GM19328 (cell line): ENCODE data around the gene ASB7.
"Not testable (repeated sequence)": the region's sequence is repeated elsewhere in the genome, so short reads cannot be mapped to it uniquely, and the experiment has no call there.

Experiments
- ATAC-seq: cut with Tn5 transposase; IDR thresholded peaks from one replicate; pipeline ENCODE4 v1.9.1; 2021; ENCODE audit warnings: mild to moderate bottlenecking, moderate library complexity; ENCODE audit not compliant: unreplicated experiment

Gene ASB7, protein sequence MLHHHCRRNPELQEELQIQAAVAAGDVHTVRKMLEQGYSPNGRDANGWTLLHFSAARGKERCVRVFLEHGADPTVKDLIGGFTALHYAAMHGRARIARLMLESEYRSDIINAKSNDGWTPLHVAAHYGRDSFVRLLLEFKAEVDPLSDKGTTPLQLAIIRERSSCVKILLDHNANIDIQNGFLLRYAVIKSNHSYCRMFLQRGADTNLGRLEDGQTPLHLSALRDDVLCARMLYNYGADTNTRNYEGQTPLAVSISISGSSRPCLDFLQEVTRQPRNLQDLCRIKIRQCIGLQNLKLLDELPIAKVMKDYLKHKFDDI

GRCh38 chr15:100602064-100602822 lies at the start of gene ASB7, which contains the start of gene LINS1:
ASB7 (plus strand) TSS chr15:100602589; CDS start chr15:100612217, 9,628 bp downstream.
LINS1 (minus strand) TSS chr15:100602184; CDS start chr15:100580842, 21,342 bp downstream.
- ATAC-seq, result peak; percentile 88

- no peak for ATAC-seq
Observed at GRCh38 chr15:100553468-100553867, 48.9 kb upstream of the ASB7 start.

DNA sequence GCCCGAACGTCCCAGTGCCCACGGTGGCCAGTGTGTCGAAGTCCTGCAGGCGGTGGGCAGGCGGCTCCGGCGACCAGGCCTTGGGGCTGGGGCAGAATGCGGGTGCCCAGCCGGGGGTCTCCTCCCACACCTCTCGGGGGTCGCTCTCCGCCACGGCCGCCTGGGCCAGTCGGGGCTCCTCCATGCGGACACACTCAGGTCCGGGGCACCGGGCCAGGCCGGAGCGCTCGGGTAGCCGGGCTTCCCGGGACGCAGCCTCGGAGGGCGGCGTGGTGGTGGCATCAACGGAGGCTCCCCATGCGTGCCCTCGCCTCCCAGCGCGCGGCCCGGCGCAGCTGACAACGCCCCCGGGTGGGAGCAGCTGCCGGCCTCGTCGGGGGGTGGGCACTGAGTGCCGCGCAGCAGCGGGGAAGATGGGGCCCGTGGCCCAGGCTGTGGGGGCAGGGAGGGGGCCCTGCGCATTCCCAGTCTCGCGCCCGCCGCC lies 43.6 kb upstream of the ASB7 start:
- ATAC-seq, result no peak

DNA sequence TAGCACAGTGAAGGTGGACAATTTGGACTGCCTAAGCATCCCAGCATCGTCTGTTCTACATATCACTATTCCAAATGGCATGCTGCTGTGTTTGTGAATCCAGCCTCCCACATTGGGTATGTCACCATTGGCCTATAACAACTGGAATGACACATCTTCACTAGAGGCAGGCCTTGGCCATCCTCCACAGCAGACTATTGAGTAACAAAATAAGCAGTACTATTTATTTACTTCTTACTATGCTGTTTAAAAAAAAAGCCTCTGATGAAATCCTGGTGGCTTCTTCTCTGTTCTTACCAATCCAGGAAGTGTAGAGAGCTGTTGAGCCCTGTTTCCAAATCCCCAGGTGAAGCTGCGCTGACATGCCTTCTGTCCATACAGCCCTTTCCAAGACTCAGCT lies 43.1 kb upstream of the ASB7 start:
- no peak for ATAC-seq

GRCh38 chr15:100560323-100560722 lies 42.1 kb upstream of the ASB7 start:
- ATAC-seq, result no peak

GRCh38 chr15:100565591-100565990 lies 36.8 kb upstream of the ASB7 start:
- ATAC-seq, result no peak

DNA sequence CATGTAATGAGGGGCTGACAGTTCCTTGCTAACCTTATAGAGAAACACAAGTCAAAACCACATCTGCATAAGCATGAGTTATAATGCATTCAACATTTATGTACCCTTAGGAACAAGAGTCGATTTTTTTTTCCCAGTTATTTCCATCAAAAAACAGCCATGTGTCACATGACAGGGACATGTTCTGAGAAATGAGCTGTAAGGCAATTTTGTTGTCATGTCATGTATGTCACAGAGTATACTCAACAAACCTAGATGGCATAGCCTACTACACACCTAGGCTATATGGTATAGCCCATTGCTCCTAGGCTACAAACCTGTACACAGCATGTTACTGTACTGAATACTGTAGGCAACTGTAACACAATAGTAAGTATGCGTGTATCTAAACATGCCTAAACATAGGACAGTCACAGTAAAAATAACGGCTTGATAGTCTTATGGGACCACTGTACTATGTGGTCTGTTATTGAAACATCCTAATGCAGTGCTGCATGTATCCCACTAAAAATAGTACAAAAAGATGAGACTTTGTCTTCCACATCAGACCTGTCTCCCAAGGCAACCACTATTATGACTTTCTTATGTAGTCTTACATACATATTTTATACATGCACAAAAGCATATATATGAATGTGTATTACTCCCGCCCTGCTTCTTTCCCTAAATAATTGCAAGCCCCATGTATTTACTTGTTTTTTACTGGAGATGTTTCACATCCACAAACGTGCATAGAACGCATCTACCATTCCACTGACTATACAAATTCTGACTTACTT lies 35.4 kb upstream of the ASB7 start:
- ATAC-seq, result no peak

GRCh38 chr15:100569391-100569790 lies 33.0 kb upstream of the ASB7 start:
- no peak for ATAC-seq

DNA sequence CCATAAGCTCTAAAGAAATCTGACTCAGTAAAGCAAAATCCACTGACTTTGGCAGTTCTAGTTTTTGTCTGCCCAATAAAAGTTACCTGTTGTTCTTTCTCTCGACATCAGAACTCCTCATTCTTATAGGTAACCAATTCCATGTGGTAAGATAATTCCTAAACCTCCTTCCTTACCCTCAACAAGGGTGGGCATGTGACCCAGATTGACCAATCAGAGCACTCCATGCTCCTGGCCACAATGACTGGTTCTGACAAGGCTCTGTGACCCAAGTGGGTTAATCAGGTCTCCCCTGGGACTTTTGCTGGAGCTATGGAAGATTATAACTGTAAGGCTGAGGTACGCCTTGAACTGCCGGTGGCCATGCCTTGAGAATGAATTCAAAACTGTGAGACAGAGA lies 32.1 kb upstream of the ASB7 start:
- no peak for ATAC-seq

DNA sequence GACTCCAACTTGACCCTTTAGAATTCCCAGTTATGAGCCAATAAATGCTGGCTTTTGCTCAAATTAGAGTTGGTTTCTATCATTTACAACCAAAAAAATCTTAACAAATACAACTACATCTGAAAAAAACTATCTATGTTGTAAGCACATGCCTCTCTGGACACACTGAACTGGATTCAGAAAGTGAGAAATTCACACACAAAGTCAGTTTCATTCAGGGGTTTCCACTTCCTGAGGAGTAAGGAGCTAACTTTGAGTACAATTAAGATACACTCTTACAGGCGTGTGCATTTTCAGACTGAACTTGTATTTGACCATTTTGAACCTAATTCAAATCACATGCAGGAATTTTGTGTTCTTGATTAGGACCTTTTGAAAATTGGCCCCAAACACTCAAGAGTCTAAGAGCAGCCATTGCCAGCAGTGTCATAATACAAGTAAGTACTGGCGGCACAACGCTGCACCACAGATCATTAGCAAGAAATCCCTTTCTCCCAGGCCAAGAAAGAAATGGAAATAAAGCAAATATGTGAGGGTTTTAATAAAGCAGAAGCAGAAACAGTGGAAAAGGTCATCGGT lies 31.6 kb upstream of the ASB7 start:
- no peak for ATAC-seq

GRCh38 chr15:100571592-100572167 lies 30.7 kb upstream of the ASB7 start:
- ATAC-seq, result no peak

GRCh38 chr15:100572362-100572983 lies 29.9 kb upstream of the ASB7 start:
- ATAC-seq, result no peak

DNA sequence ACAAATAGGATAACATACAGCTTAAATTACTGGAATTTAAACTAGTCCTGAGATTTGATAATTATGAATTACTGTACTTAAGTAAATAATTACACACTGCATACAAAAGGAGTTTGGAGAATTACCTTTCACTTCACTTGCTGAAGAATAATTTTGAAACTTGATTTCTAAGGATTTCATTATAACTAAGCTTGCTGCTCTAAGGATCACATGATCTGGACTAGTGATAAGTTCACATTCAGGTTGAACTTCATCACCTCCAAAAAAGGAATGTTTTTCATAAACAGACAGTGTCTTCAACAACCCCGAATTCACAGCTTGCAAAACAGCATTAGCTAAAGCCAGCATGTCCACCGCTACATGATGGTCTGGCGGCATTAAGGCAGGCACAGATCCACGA lies 28.9 kb upstream of the ASB7 start:
- ATAC-seq, result no peak

- ATAC-seq, result no peak
Observed at GRCh38 chr15:100580414-100580813, 22.0 kb upstream of the ASB7 start.

GRCh38 chr15:100588638-100589242 lies 13.6 kb upstream of the ASB7 start:
- ATAC-seq, result no peak

DNA sequence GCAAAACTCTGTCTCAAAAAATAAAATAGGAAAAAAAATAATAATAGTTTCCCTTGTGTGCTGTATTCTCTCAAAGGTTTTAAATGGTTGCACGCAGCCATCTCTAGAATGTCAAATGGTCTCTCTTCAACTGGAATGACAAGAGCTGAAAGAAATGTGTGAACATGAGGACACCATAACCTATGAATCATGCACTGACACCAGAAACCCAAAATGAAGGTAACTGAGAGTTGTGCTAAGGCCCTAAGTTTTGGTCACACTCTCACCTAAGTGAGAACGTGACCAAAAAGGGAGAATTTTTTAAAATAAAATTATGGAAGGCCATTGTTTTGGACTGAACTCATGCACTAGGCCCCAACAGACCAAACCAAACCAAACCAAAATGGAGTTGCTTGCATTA lies 11.2 kb upstream of the ASB7 start:
- not testable (repeated sequence) for ATAC-seq

- ATAC-seq, result no peak
Observed at GRCh38 chr15:100591835-100592234, 10.6 kb upstream of the ASB7 start.

GRCh38 chr15:100592898-100593297 lies 9.5 kb upstream of the ASB7 start:
- no peak for ATAC-seq

DNA sequence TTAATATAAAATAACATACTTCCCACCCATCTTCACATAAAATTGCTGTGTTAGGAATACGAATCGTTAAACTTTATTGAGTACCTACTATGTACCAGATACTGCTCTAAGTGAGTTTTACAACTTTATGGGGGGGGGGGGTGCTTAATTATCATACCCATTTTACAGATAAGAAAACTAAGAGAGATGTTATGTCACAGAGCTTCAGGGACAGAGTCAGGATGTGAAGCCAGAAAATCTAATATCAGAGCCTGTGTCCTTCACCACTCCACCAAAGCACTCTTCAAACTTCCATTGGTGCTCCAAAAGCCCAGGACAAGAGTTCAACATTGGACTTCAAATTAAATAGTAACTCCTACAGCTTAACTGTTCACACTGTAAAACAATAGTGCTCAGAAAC lies 9.0 kb upstream of the ASB7 start:
- ATAC-seq, result no peak

GRCh38 chr15:100595964-100596363 lies 6.4 kb upstream of the ASB7 start:
- no peak for ATAC-seq
